HS-27A (cell line): Measurements from ENCODE around the gene GLYATL3.

Source experiments
- DNase-seq: peaks from one replicate; pipeline ENCODE4 v3.0.0-alpha.2; 2012; ENCODE audit warnings: low read depth, missing footprints

GLYATL3 gene

GRCh38 chr6:49514571-49515484, 15.1 kb downstream of the GLYATL3 start:
- DNase-seq, result peak; percentile 27

GRCh38 chr6:49515485-49516146, 15.9 kb downstream of the GLYATL3 start:
- no peak for DNase-seq

GRCh38 chr6:49516147-49516505, 16.4 kb downstream of the GLYATL3 start:
- no peak for DNase-seq

GRCh38 chr6:49517919-49518318, 18.2 kb downstream of the GLYATL3 start:
- no peak for DNase-seq

- DNase-seq, result no peak
Observed at GRCh38 chr6:49519660-49520059, 19.9 kb downstream of the GLYATL3 start.

- DNase-seq, result no peak
Observed at GRCh38 chr6:49522710-49523593, 23.2 kb downstream of the GLYATL3 start.

- DNase-seq, result no peak
Observed at GRCh38 chr6:49523901-49524300, 24.2 kb downstream of the GLYATL3 start.

- no peak for DNase-seq
Observed at GRCh38 chr6:49524541-49524940, 24.8 kb downstream of the GLYATL3 start.

GRCh38 chr6:49526598-49526997, 26.9 kb downstream of the GLYATL3 start:
- no peak for DNase-seq

- no peak for DNase-seq
Observed at GRCh38 chr6:49527320-49527719, 27.6 kb downstream of the GLYATL3 start.

GRCh38 chr6:49528571-49528970, 28.8 kb downstream of the GLYATL3 start:
- DNase-seq, result no peak

- no peak for DNase-seq
Observed at GRCh38 chr6:49530141-49530776, 30.5 kb downstream of the GLYATL3 start.

GRCh38 chr6:49531774-49532569, 32.2 kb downstream of the GLYATL3 start:
- no peak for DNase-seq

- no peak for DNase-seq
Observed at GRCh38 chr6:49535795-49536194, 36.1 kb downstream of the GLYATL3 start.

- no peak for DNase-seq
Observed at GRCh38 chr6:49539102-49539501, 39.4 kb downstream of the GLYATL3 start.

- DNase-seq, result no peak
Observed at GRCh38 chr6:49540614-49541013, 40.9 kb downstream of the GLYATL3 start.

GRCh38 chr6:49541210-49541724, 41.5 kb downstream of the GLYATL3 start:
- DNase-seq, result peak; percentile 33

GRCh38 chr6:49541936-49542335, 42.2 kb downstream of the GLYATL3 start:
- no peak for DNase-seq

- DNase-seq, result no peak
Observed at GRCh38 chr6:49543087-49543858, 43.5 kb downstream of the GLYATL3 start.

- no peak for DNase-seq
Observed at GRCh38 chr6:49546331-49546730, 46.6 kb downstream of the GLYATL3 start.
